ENCODE measurements around the gene CCDC3. TPM values are rescaled to one million over a fixed set of nuclear protein-coding genes. Genes with fewer than 3 reads are reported as not detected.

The CCDC3 gene
- total RNA-seq, 1 experiment from 2014 or later = not detected

- H3K27me3 Mint-ChIP-seq (ENCODE audit: insufficient read depth, unreplicated experiment) = no peaks in the 10 kb centered on the region
- intact Hi-C loops (cut with micrococcal nuclease) = no loop called here
- BruUV-seq (replicated peaks) = no TSS peak
- DNase-seq (ENCODE audit: unreplicated experiment) = peak; percentile 26
- no peak overlapping the region for H3K27ac Mint-ChIP-seq (ENCODE audit: low read depth, unreplicated experiment)
- ChIA-PET POLR2A (no interaction called here), CTCF (interaction anchor here (1.5 kb wide), 1 partner anchor 272 kb away, joined by 7 read pairs; no protein-coding TSS in a partner anchor)
- no peaks in the 10 kb centered on the region for H3K9me3 Mint-ChIP-seq (ENCODE audit: unreplicated experiment)
- H3K4me3 Mint-ChIP-seq (ENCODE audit: unreplicated experiment) = no peak overlapping the region
- no peaks in the 10 kb centered on the region for H3K36me3 Mint-ChIP-seq (ENCODE audit: insufficient read depth, unreplicated experiment)
- H3K4me1 Mint-ChIP-seq (ENCODE audit: insufficient read depth, unreplicated experiment) = no peaks in the 10 kb centered on the region
- TF ChIP-seq, protein P1, sequence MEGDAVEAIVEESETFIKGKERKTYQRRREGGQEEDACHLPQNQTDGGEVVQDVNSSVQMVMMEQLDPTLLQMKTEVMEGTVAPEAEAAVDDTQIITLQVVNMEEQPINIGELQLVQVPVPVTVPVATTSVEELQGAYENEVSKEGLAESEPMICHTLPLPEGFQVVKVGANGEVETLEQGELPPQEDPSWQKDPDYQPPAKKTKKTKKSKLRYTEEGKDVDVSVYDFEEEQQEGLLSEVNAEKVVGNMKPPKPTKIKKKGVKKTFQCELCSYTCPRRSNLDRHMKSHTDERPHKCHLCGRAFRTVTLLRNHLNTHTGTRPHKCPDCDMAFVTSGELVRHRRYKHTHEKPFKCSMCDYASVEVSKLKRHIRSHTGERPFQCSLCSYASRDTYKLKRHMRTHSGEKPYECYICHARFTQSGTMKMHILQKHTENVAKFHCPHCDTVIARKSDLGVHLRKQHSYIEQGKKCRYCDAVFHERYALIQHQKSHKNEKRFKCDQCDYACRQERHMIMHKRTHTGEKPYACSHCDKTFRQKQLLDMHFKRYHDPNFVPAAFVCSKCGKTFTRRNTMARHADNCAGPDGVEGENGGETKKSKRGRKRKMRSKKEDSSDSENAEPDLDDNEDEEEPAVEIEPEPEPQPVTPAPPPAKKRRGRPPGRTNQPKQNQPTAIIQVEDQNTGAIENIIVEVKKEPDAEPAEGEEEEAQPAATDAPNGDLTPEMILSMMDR (IDR thresholded peaks at IDR 0.05; ENCODE audit: unreplicated experiment) = no peak
Measured at GRCh38 chr10:12981570-12981969, 19.9 kb downstream of the CCDC3 start.

GRCh38 chr10:12980713-12981306 is 20.7 kb downstream of the CCDC3 start:
- no peak overlapping the region for H3K4me3 Mint-ChIP-seq (ENCODE audit: unreplicated experiment)
- no peaks in the 10 kb centered on the region for H3K27me3 Mint-ChIP-seq (ENCODE audit: insufficient read depth, unreplicated experiment)
- no peaks in the 10 kb centered on the region for H3K9me3 Mint-ChIP-seq (ENCODE audit: unreplicated experiment)
- ChIA-PET CTCF (interaction anchor here (0.6 to 1.2 kb wide), 2 partner anchors 38 to 268 kb away, joined by 3 to 4 read pairs; no protein-coding TSS in a partner anchor), POLR2A (no interaction called here)
- intact Hi-C loops (cut with micrococcal nuclease) = no loop called here
- TF ChIP-seq, protein P1 (IDR thresholded peaks at IDR 0.05; ENCODE audit: unreplicated experiment) = no peak
- no peak overlapping the region for H3K27ac Mint-ChIP-seq (ENCODE audit: low read depth, unreplicated experiment)
- no TSS peak for BruUV-seq (replicated peaks)
- DNase-seq (ENCODE audit: unreplicated experiment) = no peak
- H3K4me1 Mint-ChIP-seq (ENCODE audit: insufficient read depth, unreplicated experiment) = no peaks in the 10 kb centered on the region
- H3K36me3 Mint-ChIP-seq (ENCODE audit: insufficient read depth, unreplicated experiment) = no peaks in the 10 kb centered on the region

DNA sequence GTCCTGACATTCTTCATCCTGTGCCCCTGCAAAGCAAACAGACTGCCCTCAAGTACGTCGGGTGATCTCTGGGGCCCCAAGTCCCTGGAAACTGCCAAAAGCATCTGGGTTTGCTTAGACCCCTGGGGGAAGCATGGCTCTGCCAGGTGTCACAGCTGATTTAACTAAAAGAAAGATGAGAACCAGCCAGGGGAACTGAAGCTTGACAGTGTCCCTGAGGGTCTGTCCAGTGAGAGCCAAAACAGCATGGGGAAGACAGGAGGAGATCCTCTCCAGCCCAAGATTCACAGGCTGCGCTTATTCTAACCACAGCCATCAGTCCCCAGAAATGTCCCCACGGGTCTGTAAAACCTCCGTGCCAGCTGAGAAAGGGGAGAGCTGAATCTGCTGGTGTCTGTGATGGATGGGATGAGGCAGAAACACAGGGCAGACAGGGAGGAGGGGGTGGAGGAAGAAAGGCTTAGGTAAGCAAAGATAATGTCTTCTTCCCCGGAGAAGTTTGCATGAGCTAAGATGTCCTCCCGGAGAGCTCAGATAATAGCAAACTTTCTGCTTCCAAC is 21.3 kb downstream of the CCDC3 start:
- BruUV-seq (replicated peaks) = no TSS peak
- no peak for DNase-seq (ENCODE audit: unreplicated experiment)
- intact Hi-C loops (cut with micrococcal nuclease) = no loop called here
- Mint-ChIP-seq H3K9me3 (ENCODE audit: unreplicated experiment) (no peaks in the 10 kb centered on the region), H3K27ac (ENCODE audit: low read depth, unreplicated experiment) (no peak overlapping the region), H3K4me3 (ENCODE audit: unreplicated experiment) (no peak overlapping the region), H3K4me1 (ENCODE audit: insufficient read depth, unreplicated experiment) (no peaks in the 10 kb centered on the region), H3K36me3 (ENCODE audit: insufficient read depth, unreplicated experiment) (no peaks in the 10 kb centered on the region), H3K27me3 (ENCODE audit: insufficient read depth, unreplicated experiment) (no peaks in the 10 kb centered on the region)
- TF ChIP-seq, protein P1 (IDR thresholded peaks at IDR 0.05; ENCODE audit: unreplicated experiment) = no peak
- ChIA-PET POLR2A (interaction anchor here (0.7 kb wide), 1 partner anchor 38 kb away, joined by 3 read pairs; no protein-coding TSS in a partner anchor), CTCF (interaction anchor here (0.6 to 1.2 kb wide), 4 partner anchors 38 to 716 kb away, joined by 3 to 4 read pairs (median 3); no protein-coding TSS in a partner anchor)

GRCh38 chr10:12978891-12979290 is 22.6 kb downstream of the CCDC3 start:
- no peaks in the 10 kb centered on the region for H3K4me1 Mint-ChIP-seq (ENCODE audit: insufficient read depth, unreplicated experiment)
- no TSS peak for BruUV-seq (replicated peaks)
- H3K9me3 Mint-ChIP-seq (ENCODE audit: unreplicated experiment) = no peaks in the 10 kb centered on the region
- ChIA-PET POLR2A (no interaction called here), CTCF (no interaction called here)
- no peaks in the 10 kb centered on the region for H3K36me3 Mint-ChIP-seq (ENCODE audit: insufficient read depth, unreplicated experiment)
- intact Hi-C loops (cut with micrococcal nuclease) = no loop called here
- no peak overlapping the region for H3K4me3 Mint-ChIP-seq (ENCODE audit: unreplicated experiment)
- TF ChIP-seq, protein P1 (IDR thresholded peaks at IDR 0.05; ENCODE audit: unreplicated experiment) = no peak
- H3K27me3 Mint-ChIP-seq (ENCODE audit: insufficient read depth, unreplicated experiment) = no peaks in the 10 kb centered on the region
- DNase-seq (ENCODE audit: unreplicated experiment) = no peak
- H3K27ac Mint-ChIP-seq (ENCODE audit: low read depth, unreplicated experiment) = no peak overlapping the region

Data from MCF 10A (cell line).